ENCODE measurements around the gene GRIK5.
"Not testable (repeated sequence)": the region's sequence is repeated elsewhere in the genome, so short reads cannot be mapped to it uniquely, and the experiment has no call there.

Gene GRIK5, protein sequence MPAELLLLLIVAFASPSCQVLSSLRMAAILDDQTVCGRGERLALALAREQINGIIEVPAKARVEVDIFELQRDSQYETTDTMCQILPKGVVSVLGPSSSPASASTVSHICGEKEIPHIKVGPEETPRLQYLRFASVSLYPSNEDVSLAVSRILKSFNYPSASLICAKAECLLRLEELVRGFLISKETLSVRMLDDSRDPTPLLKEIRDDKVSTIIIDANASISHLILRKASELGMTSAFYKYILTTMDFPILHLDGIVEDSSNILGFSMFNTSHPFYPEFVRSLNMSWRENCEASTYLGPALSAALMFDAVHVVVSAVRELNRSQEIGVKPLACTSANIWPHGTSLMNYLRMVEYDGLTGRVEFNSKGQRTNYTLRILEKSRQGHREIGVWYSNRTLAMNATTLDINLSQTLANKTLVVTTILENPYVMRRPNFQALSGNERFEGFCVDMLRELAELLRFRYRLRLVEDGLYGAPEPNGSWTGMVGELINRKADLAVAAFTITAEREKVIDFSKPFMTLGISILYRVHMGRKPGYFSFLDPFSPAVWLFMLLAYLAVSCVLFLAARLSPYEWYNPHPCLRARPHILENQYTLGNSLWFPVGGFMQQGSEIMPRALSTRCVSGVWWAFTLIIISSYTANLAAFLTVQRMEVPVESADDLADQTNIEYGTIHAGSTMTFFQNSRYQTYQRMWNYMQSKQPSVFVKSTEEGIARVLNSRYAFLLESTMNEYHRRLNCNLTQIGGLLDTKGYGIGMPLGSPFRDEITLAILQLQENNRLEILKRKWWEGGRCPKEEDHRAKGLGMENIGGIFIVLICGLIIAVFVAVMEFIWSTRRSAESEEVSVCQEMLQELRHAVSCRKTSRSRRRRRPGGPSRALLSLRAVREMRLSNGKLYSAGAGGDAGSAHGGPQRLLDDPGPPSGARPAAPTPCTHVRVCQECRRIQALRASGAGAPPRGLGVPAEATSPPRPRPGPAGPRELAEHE

GRCh38 chr19:42069619-42070351, at the start of gene GRIK5:
Gene GRIK5, minus strand, starts transcription at chr19:42070206. Its CDS starts 4,436 bp downstream, at chr19:42065770.
- DNase-seq: no peak

DNA sequence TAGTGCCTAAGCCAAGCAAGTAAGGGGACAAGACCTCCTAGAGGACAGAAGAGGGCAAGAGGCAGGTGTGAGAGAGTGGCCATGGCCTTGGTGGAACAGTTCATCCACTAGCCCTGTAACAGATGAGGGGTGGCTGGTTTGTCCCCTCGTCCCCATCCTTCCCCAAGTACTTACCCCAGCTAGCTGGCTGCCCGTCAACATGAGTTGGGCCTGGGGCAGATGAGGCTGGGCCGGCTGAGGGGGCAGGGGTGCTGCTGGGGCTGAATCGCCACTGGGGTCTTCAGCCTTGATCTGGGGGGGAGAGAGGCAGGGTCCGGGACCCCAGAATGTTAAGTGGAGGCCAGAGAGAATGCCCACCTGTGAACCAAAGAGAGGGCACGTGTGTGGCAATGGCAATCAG, 47.1 kb upstream of the GRIK5 start:
- no peak for DNase-seq

DNA sequence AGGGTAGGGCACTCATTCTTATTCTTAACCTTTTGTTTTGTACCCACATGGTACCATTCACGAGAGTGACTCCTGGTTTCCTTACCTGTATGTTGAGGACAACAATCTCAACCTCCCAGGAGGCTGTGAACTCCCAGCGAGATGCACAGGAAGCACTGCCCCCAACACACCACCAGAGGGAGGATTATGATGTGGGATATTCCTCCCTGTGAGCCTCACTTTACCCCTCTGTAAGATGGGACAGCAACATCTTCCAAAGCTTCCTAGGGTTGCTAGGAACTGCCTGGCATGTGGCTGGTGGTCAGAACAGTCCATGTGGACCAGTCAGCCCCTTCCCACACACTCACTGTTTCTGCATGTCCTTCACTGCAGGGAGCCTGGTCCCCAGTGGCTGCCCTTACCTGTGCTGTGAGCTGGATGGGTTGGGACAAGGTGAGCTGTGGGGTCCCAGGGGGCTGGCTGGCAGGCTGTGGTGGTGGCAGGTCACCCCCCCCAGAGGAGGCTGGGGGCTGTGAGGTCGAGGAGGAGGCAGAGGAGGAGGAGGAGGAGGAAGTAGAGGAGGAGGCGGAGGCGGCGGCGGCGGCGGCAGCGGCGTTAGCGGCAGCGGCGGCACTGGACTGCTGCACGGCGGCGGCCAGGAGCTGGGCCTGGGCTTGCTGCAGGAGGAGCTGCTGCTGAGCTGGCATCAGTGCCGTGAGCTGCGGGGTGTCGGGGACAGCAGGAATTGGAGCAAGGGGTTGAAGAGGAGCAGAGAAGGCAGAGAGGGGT, 46.5 kb upstream of the GRIK5 start:
- DNase-seq: no peak

DNA sequence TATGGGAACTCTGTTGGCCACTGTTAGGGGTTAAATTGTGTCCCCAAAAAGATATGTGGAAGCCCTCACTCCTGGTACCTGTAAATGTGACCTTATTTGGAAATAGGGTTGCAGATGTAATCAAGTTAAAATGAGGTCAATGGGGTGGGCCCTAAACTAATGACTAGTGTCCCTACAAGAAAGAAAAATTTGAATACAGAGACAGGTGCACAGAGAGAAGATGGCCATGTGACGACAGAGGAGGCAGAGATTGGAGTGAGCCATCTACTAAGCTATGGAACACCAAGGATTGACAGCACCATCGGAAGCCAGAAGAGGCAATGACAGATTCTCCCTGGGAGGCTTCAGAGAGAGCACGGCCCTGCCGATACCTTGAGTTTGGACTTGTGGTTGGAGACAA, 45.7 kb upstream of the GRIK5 start:
- DNase-seq: no peak

DNA sequence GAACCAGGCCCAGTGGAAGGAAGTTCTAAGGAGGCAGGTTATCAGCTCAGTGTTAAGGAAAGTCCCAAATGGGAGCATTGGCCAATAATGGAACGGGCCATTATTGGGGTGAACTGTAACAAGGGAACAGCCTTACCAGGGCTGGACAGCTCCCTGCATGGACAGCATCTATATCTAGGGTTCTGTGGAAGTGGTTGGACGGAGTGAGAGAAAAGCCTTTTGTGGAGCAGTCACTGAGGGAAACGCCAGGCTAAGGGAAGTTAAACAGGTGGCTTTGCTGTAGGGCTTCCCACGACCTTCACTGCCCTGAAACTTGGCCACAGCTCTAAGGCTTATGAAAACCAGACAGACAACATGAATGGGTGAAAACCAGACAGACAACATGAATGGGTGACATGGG, 45.2 kb upstream of the GRIK5 start:
- no peak for DNase-seq

GRCh38 chr19:42114412-42114811, 44.4 kb upstream of the GRIK5 start:
- DNase-seq: no peak

DNA sequence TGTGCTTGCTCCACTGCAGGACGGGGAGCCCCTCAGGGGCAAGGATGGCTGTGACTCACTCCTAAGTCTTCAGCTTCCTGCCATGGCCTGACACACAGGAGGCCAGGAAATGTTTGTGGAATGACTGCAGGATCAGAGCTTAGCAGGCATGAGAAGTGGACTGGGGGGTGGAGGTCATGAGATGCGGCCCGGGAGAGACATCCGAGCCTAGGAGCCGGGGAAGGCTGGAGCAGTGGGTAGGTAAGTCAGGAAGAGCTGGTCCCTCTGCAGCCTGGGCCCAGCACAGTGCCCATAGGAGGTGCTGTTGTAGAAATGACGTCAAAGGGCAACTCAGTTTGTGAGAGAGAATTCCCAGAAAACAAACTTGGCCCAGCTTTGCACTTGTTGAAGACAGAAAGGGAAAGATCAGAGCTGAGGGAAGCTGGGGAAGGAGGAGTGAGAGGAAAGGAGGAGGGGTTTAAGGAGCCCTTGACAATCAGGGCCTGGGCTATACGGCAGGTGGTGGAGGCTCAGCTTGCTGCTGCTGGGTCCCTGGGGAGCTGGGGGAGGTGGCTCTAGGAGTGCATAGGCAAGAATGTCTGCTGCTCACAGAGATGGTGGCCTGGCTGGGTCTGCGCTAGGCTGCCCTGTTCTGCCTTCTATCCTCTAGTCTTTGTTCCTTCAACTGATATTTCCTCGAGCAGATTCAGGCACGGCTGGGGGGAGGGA, 43.8 kb upstream of the GRIK5 start:
- DNase-seq: peak; percentile 88

DNA sequence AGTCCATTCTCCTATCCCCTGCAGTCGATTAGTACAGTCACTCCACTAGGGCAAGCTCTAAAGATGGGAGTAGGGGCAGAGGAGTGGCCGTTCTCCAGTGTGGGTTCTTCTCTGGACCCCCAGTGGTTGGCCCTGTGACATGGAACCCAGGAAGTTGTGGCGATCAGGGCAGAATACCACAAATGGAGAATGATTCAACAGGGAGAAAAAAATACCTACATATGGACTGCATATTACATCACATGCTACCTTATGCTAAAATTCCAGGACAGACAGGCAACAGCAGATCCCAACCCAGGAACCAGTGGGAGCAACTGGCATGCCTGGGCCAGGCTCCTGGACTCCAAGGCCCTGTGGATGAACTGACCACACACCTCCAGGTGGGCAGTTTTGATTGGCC, 41.8 kb upstream of the GRIK5 start:
- no peak for DNase-seq

DNA sequence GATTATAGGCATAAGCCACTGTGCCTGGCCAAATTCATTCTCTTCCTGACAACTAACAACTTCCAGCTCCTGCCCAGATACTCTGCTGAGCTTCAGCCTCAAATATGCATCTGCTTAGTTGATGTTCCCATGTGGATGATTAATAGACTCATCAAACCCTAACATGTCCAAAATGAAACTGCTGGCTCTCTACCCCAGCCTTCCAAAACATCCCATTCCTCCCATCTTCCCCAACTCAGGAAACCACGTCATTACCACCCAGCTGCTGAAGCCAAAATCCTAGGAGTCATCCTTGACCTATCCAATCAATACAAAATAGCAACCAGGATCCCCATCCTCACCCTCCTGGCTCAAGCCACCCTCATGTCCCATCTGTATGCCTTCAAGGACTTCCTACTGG, 41.4 kb upstream of the GRIK5 start:
- no peak for DNase-seq

GRCh38 chr19:42110658-42111057, 40.7 kb upstream of the GRIK5 start:
- no peak for DNase-seq

- no peak for DNase-seq
Observed at GRCh38 chr19:42109896-42110295, 39.9 kb upstream of the GRIK5 start.

GRCh38 chr19:42108527-42109389, 38.8 kb upstream of the GRIK5 start:
- peak; percentile 62 for DNase-seq

GRCh38 chr19:42105368-42105767, 35.4 kb upstream of the GRIK5 start:
- DNase-seq: no peak

DNA sequence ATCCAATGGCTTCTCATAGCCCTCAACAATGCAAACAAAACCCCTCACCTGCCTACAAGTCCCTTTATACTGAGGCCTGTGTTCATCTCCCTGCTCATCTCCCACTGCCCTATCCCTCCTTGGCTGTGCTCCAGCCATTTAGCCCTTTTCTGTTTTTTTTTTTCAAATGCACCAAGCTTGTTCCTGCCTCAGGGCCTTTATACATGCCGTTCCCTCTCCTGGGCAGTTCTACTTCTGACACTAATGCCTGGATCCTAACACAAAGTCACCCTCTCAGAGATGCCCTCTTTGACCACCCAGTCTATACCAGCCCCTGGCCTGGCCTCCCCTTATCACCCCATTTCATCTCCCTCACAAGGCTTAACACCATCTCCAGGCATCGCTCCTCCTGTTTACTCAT, 32.9 kb upstream of the GRIK5 start:
- DNase-seq: no peak

GRCh38 chr19:42100241-42100640, 30.2 kb upstream of the GRIK5 start:
- not testable (repeated sequence) for DNase-seq

GRCh38 chr19:42099336-42099925, 29.4 kb upstream of the GRIK5 start:
- DNase-seq: no peak

GRCh38 chr19:42098781-42099180, 28.8 kb upstream of the GRIK5 start:
- no peak for DNase-seq

DNA sequence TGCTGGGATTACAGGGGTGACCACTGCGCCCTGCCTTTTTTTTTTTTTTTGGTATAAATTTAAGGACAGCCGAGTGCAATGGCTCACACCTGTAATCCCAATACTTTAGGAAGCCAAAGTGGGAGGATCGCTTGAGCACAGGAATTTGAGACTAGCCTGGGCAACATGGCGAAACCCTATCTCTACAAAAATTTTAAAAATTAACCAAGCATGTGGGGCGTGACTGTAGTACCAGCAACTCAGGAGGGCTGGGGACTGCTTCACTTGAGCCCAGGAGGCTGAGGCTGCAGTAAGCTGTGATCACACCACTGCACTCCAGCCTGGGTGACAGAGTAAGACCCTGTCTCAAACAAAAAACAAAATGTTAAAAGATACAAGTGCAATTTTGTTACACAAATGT, 27.5 kb upstream of the GRIK5 start:
- no peak for DNase-seq

DNA sequence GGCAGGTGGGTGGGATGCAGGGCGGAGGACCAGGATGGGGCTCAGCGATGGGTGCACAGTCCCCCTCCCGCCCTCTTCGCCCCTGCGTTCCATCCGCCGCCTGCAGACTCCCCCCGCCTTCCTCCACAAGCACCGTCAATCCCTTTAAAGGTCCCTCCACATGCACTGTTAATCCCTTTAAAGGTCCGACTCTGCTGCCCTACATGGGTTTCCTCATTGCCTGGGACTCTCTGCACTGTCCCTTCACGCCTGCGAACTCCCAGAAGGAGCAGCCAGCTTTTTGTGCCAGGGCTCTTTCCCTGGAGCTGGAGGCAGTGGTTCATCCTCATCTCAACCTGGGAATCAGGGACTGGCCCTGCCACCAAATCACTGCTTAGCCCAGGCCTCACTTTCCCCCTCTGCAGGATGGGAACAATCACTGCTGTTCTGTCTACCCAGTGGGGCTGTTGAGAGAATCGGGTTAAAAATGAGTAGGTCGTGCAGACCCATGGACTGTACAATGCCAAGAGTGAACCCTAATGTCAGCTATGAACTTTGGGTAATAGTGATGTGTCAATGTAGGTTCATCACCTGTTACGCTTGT, 26.3 kb upstream of the GRIK5 start:
- DNase-seq: no peak

- DNase-seq: no peak
Observed at GRCh38 chr19:42095814-42096230, 25.8 kb upstream of the GRIK5 start.

Data from 8988T (cell line).